ENCODE data around the gene PPP2R5E. TPM values are rescaled to one million over a fixed set of nuclear protein-coding genes. Genes with fewer than 3 reads are reported as not detected.

Gene PPP2R5E
- total and polyA plus RNA-seq, 2 of the 8 experiments (the other 6 are each of a cell fraction or from before 2014, with no cell fraction given): 6.8 to 64.6 TPM

- TF ChIP-seq CHD7 (IDR thresholded peaks at IDR 0.05; ENCODE audit: insufficient replicate concordance, low read length) (no peak), CBX5 (IDR thresholded peaks at IDR 0.05; ENCODE audit: low read depth, low read length) (no peak), POLR2AphosphoS5 (IDR thresholded peaks at IDR 0.05; ENCODE audit: low read depth, low read length) (no peak), SIRT6 (IDR thresholded peaks at IDR 0.05; ENCODE audit: low read length) (no peak), TAF7 (optimal IDR thresholded peaks at IDR 0.05; ENCODE audit: borderline replicate concordance, low read depth, low read length) (no peak), SP4 (IDR thresholded peaks at IDR 0.05; ENCODE audit: low read length) (no peak), BRCA1 (IDR thresholded peaks at IDR 0.05; ENCODE audit: low read depth, low read length) (no peak), NANOG (IDR thresholded peaks at IDR 0.05; ENCODE audit: insufficient read depth, low read depth, low read length, poor library complexity, severe bottlenecking) (no peak), NRF1 (IDR thresholded peaks at IDR 0.05; ENCODE audit: low read depth, low read length) (no peak), SIX5 (IDR thresholded peaks at IDR 0.05; ENCODE audit: low read depth, low read length) (no peak), POU5F1 (IDR thresholded peaks at IDR 0.05; ENCODE audit: low read depth, low read length) (no peak)
These were observed 30.4 kb upstream of the PPP2R5E start (continued) for GRCh38 chr14:63573581-63573980.

All from H1 (cell line).